ENCODE data around the gene CYYR1. TPM values are rescaled to one million over a fixed set of nuclear protein-coding genes. Genes with fewer than 3 reads are reported as not detected.

Gene CYYR1
- total and polyA plus RNA-seq, 4 donors: 1.9 to 3.4 (median 2.2) TPM

DNA sequence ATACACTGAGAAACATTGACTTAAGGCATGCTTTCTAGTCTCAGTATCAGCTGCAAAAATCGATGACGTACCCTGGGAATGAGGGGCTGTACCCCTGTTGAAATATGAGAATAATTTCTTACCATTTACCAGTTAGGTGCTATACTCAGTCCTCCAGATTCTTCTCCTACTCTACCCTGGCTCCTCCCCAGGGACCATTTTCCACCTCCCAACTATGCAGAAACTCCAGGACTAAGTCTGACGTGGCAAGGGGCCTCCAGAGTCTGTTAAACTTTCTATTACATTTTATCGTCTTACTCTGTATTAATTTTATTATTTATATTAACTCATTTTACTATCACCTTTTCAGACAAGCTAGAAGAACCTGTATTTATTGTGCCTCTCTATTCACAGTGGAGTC, 124.3 kb downstream of the CYYR1 start:
- no peaks in the 10 kb centered on the region for H3K4me1 ChIP-seq (ENCODE audit: control insufficient read depth in 4 of 4, insufficient read depth in 4 of 4, low read length in 3 of 4)
- H3K36me3 ChIP-seq (ENCODE audit: control insufficient read depth in 4 of 4, insufficient read depth in 3 of 4, low read depth in 1 of 4, low read length in 3 of 4): no peaks in the 10 kb centered on the region
- no peak for DNase-seq (ENCODE audit: low spot score)
- WGBS: 81% methylated on average over 4 of the region's 4 CpGs
- no peaks in the 10 kb centered on the region for H3K9me3 ChIP-seq (ENCODE audit: control insufficient read depth in 4 of 4, low read length in 3 of 4)
- TF ChIP-seq, protein P1, sequence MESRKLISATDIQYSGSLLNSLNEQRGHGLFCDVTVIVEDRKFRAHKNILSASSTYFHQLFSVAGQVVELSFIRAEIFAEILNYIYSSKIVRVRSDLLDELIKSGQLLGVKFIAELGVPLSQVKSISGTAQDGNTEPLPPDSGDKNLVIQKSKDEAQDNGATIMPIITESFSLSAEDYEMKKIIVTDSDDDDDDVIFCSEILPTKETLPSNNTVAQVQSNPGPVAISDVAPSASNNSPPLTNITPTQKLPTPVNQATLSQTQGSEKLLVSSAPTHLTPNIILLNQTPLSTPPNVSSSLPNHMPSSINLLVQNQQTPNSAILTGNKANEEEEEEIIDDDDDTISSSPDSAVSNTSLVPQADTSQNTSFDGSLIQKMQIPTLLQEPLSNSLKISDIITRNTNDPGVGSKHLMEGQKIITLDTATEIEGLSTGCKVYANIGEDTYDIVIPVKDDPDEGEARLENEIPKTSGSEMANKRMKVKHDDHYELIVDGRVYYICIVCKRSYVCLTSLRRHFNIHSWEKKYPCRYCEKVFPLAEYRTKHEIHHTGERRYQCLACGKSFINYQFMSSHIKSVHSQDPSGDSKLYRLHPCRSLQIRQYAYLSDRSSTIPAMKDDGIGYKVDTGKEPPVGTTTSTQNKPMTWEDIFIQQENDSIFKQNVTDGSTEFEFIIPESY (IDR thresholded peaks at IDR 0.05): no peak
- TF ChIP-seq REST (IDR thresholded peaks at IDR 0.05): no peak
- TF ChIP-seq RAD21 (IDR thresholded peaks at IDR 0.05): no peak
- TF ChIP-seq NR2F2 (IDR thresholded peaks at IDR 0.05): no peak
- TF ChIP-seq HNF4A (conservative IDR thresholded peaks at IDR 0.05): no peak
- TF ChIP-seq HNF4G (IDR thresholded peaks at IDR 0.05): no peak
- no peak for TF ChIP-seq FOXA2 (IDR thresholded peaks at IDR 0.05)
- no peak for TF ChIP-seq GABPA (IDR thresholded peaks at IDR 0.05 in 1 of 2, conservative IDR thresholded peaks at IDR 0.05 in 1 of 2)
- no peak for TF ChIP-seq EGR1 (IDR thresholded peaks at IDR 0.05; ENCODE audit: low read depth in 2 of 2)
- no peak for TF ChIP-seq JUND (IDR thresholded peaks at IDR 0.05)
- TF ChIP-seq TAF1 (conservative IDR thresholded peaks at IDR 0.05): no peak
- TF ChIP-seq YY1 (IDR thresholded peaks at IDR 0.05): no peak
- TF ChIP-seq, protein P2, sequence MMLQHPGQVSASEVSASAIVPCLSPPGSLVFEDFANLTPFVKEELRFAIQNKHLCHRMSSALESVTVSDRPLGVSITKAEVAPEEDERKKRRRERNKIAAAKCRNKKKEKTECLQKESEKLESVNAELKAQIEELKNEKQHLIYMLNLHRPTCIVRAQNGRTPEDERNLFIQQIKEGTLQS (IDR thresholded peaks at IDR 0.05): no peak
- no peak for TF ChIP-seq RXRA (IDR thresholded peaks at IDR 0.05)
- no peak for TF ChIP-seq CTCF (IDR thresholded peaks at IDR 0.05; ENCODE audit: low read depth, low read length, missing input control)
- no peak for TF ChIP-seq SP1 (IDR thresholded peaks at IDR 0.05)
- no peak for TF ChIP-seq FOXA1 (IDR thresholded peaks at IDR 0.05)
- TF ChIP-seq MAX (IDR thresholded peaks at IDR 0.05): no peak
- no peak overlapping the region for H3K27ac ChIP-seq (ENCODE audit: low read depth in 1 of 2, low read length in 2 of 2)
- no peak overlapping the region for H3K9ac ChIP-seq (ENCODE audit: low read depth in 1 of 2, low read length in 2 of 2)
- no peak overlapping the region for H3K4me3 ChIP-seq (ENCODE audit: low read depth in 1 of 3, low read length in 3 of 3)
- H3K27me3 ChIP-seq (ENCODE audit: control insufficient read depth in 4 of 4, insufficient read depth in 4 of 4, low read length in 3 of 4): peaks cover 0 to 5% (median 0%) of the 10 kb centered on the region in 4 donors

Data from liver (tissue), 9 donors.